ENCODE measurements around the gene RAB23.
A peak's percentile ranks its signal among the peaks of the same experiment; 100 is the strongest.

RAB23 gene

GRCh38 chr6:57242505-57242904 lies 20.4 kb upstream of the RAB23 start:
- DNase-seq: no peak

GRCh38 chr6:57226221-57226620 lies 4.1 kb upstream of the RAB23 start:
- no peak for DNase-seq

GRCh38 chr6:57224769-57225515 lies 2.8 kb upstream of the RAB23 start:
- DNase-seq: no peak

GRCh38 chr6:57222743-57223077 lies 603 bp upstream of the RAB23 start:
- DNase-seq: no peak

- peak; percentile 81 for DNase-seq
Measured at GRCh38 chr6:57221191-57221935, 744 bp downstream of the RAB23 start.

GRCh38 chr6:57220083-57220703 lies 1.9 kb downstream of the RAB23 start:
- no peak for DNase-seq

GRCh38 chr6:57217270-57217669 lies 4.8 kb downstream of the RAB23 start:
- no peak for DNase-seq

GRCh38 chr6:57216235-57217101 lies 5.6 kb downstream of the RAB23 start:
- DNase-seq: no peak

GRCh38 chr6:57215260-57215659 lies 6.8 kb downstream of the RAB23 start:
- no peak for DNase-seq

GRCh38 chr6:57210060-57210459 lies 12.0 kb downstream of the RAB23 start:
- DNase-seq: no peak

GRCh38 chr6:57209030-57209429 lies 13.1 kb downstream of the RAB23 start:
- no peak for DNase-seq

GRCh38 chr6:57207872-57208271 lies 14.2 kb downstream of the RAB23 start:
- DNase-seq: no peak

GRCh38 chr6:57207141-57207540 lies 15.0 kb downstream of the RAB23 start:
- no peak for DNase-seq

- no peak for DNase-seq
Measured at GRCh38 chr6:57205550-57206328, 16.4 kb downstream of the RAB23 start.

- DNase-seq: no peak
Measured at GRCh38 chr6:57201718-57202117, 20.4 kb downstream of the RAB23 start.

GRCh38 chr6:57198926-57199636 lies 23.0 kb downstream of the RAB23 start:
- no peak for DNase-seq

GRCh38 chr6:57195457-57195856 lies 26.6 kb downstream of the RAB23 start:
- DNase-seq: no peak

- DNase-seq: no peak
Measured at GRCh38 chr6:57193177-57193576, 28.9 kb downstream of the RAB23 start.

- no peak for DNase-seq
Measured at GRCh38 chr6:57190140-57190539, 32.0 kb downstream of the RAB23 start.

- DNase-seq: no peak
Measured at GRCh38 chr6:57183336-57183735, 38.8 kb downstream of the RAB23 start.

- peak; percentile 54 for DNase-seq
Measured at GRCh38 chr6:57182017-57182432, 40.1 kb downstream of the RAB23 start.

- no peak for DNase-seq
Measured at GRCh38 chr6:57180596-57180995, 41.5 kb downstream of the RAB23 start.
